HEK293 (cell line): ENCODE results near the gene AIFM1.

Experiments
- CTCF ChIA-PET: fragments of 350-600 bp; formaldehyde crosslinking; extraction: SDS; loops from one replicate; lab custom pipeline; 2021; ENCODE audit warnings: antibody characterized with exemption; lab: Yijun Ruan, JAX
- POLR2A ChIA-PET: fragments of 300-600 bp; formaldehyde crosslinking; extraction: SDS; loops from one replicate; lab custom pipeline; 2020; ENCODE audit warnings: antibody characterized with exemption, inconsistent platforms; lab: Yijun Ruan, JAX
- H3K27ac ChIP-seq: fragments of 200-500 bp; sonication (Bioruptor generic); 2 replicates; pipeline ENCODE4 v1.5.1; 2014; ENCODE audit warnings: low read depth, low read length, control low read depth, inconsistent platforms; ENCODE audit errors: extremely low read depth
- H3K36me3 ChIP-seq, 2 experiments: fragments of 200-500 bp in 1 of 2; sonication (Bioruptor generic) in 1 of 2; 1 replicate in 1 of 2; 2 replicates in 1 of 2; pipeline ENCODE4 v1.5.1; 2014 to 2017; ENCODE audit warnings: inconsistent platforms in 2 of 2, low read length in 2 of 2; ENCODE audit not compliant: control insufficient read depth in 2 of 2, insufficient read depth in 1 of 2
- H3K4me1 ChIP-seq: fragments of 200-500 bp; sonication (Bioruptor generic); 2 replicates; pipeline ENCODE4 v1.5.1; 2014; ENCODE audit warnings: mild to moderate bottlenecking, low read length, inconsistent platforms; ENCODE audit not compliant: control insufficient read depth, insufficient read depth
- H3K4me3 ChIP-seq: 2 replicates; pipeline ENCODE4 v1.5.1; 2011; ENCODE audit warnings: low read depth, mild to moderate bottlenecking, control low read depth, low read length, moderate library complexity
- H3K9me3 ChIP-seq: fragments of 200-500 bp; sonication (Bioruptor generic); 2 replicates; pipeline ENCODE4 v1.5.1; 2014; ENCODE audit warnings: low read depth, low read length, inconsistent platforms; ENCODE audit not compliant: control insufficient read depth, insufficient read depth
- SCRT1 ChIP-seq: fragments of 450-650 bp; formaldehyde crosslinking; IDR thresholded peaks from 2 replicates; pipeline ENCODE4 v1.5.1; 2016; ENCODE audit warnings: missing biosample characterization, missing genetic modification characterization, borderline replicate concordance
- ZNF10 ChIP-seq: fragments of 450-650 bp; formaldehyde crosslinking; IDR thresholded peaks from 2 replicates; pipeline ENCODE4 v1.5.1; 2017; ENCODE audit warnings: missing biosample characterization, missing genetic modification characterization
- ZNF266 ChIP-seq: fragments of 450-650 bp; formaldehyde crosslinking; IDR thresholded peaks from 2 replicates; pipeline ENCODE4 v1.5.1; 2016; ENCODE audit warnings: missing biosample characterization, missing genetic modification characterization, low read depth
- ZNF324 ChIP-seq: fragments of 450-650 bp; formaldehyde crosslinking; IDR thresholded peaks from 2 replicates; pipeline ENCODE4 v1.5.1; 2016; ENCODE audit warnings: missing biosample characterization, missing genetic modification characterization
- ZNF433 ChIP-seq: fragments of 450-650 bp; formaldehyde crosslinking; IDR thresholded peaks from 2 replicates; pipeline ENCODE4 v1.5.1; 2016; ENCODE audit warnings: missing biosample characterization, missing genetic modification characterization, low read depth
- ZNF501 ChIP-seq: fragments of 450-650 bp; formaldehyde crosslinking; IDR thresholded peaks from 2 replicates; pipeline ENCODE4 v1.5.1; 2016; ENCODE audit warnings: missing biosample characterization, missing genetic modification characterization
- ZNF530 ChIP-seq: fragments of 450-650 bp; formaldehyde crosslinking; IDR thresholded peaks from 2 replicates; pipeline ENCODE4 v1.5.1; 2016; ENCODE audit warnings: low read depth, missing biosample characterization, missing genetic modification characterization
- ZNF561 ChIP-seq: fragments of 450-650 bp; IDR thresholded peaks from 2 replicates; pipeline ENCODE4 v1.5.1; 2018; ENCODE audit warnings: missing biosample characterization, missing genetic modification characterization, borderline replicate concordance
- ZNF626 ChIP-seq: fragments of 450-650 bp; sonication (Bioruptor Pico); formaldehyde crosslinking; IDR thresholded peaks from 2 replicates; pipeline ENCODE4 v1.5.1; 2018; ENCODE audit warnings: missing biosample characterization, missing genetic modification characterization, inconsistent platforms
- ZNF76 ChIP-seq: fragments of 450-650 bp; formaldehyde crosslinking; IDR thresholded peaks from 2 replicates; pipeline ENCODE4; 2016; ENCODE audit warnings: low read depth, missing biosample characterization, missing genetic modification characterization, borderline replicate concordance
- ZNF792 ChIP-seq: fragments of 450-650 bp; formaldehyde crosslinking; IDR thresholded peaks from 2 replicates; pipeline ENCODE4 v1.5.1; 2016; ENCODE audit warnings: missing biosample characterization, missing genetic modification characterization
- ZNF843 ChIP-seq: fragments of 450-650 bp; formaldehyde crosslinking; IDR thresholded peaks from 2 replicates; pipeline ENCODE4 v1.5.1; 2016; ENCODE audit warnings: missing biosample characterization, missing genetic modification characterization
- ZSCAN30 ChIP-seq: fragments of 450-650 bp; IDR thresholded peaks from 2 replicates; pipeline ENCODE4 v1.5.1; 2018; ENCODE audit warnings: missing biosample characterization, mild to moderate bottlenecking, missing genetic modification characterization, moderate library complexity
- TF ChIP-seq, protein P1 (sequence below): fragments of 450-650 bp; formaldehyde crosslinking; IDR thresholded peaks from 2 replicates; pipeline ENCODE4 v1.5.1; 2016; ENCODE audit warnings: missing biosample characterization, missing genetic modification characterization
- TF ChIP-seq, protein P2 (sequence below): fragments of 450-650 bp; formaldehyde crosslinking; IDR thresholded peaks from 2 replicates; pipeline ENCODE4 v1.5.1; 2016; ENCODE audit warnings: missing biosample characterization, missing genetic modification characterization
- TF ChIP-seq, protein P3 (sequence below): fragments of 450-650 bp; formaldehyde crosslinking; IDR thresholded peaks from 2 replicates; pipeline ENCODE4 v1.5.1; 2016; ENCODE audit warnings: missing biosample characterization, missing genetic modification characterization
- TF ChIP-seq, protein P4 (sequence below): fragments of 450-650 bp; formaldehyde crosslinking; IDR thresholded peaks from 2 replicates; pipeline ENCODE4 v1.5.1; 2016; ENCODE audit warnings: missing biosample characterization, missing genetic modification characterization
- TF ChIP-seq, protein P5 (sequence below): fragments of 450-650 bp; formaldehyde crosslinking; IDR thresholded peaks from 2 replicates; pipeline ENCODE4 v1.5.1; 2016; ENCODE audit warnings: missing biosample characterization, missing genetic modification characterization
- TF ChIP-seq, protein P6 (sequence below): fragments of 450-650 bp; formaldehyde crosslinking; IDR thresholded peaks from 2 replicates; pipeline ENCODE4 v1.5.1; 2016; ENCODE audit warnings: missing biosample characterization, missing genetic modification characterization, borderline replicate concordance

The AIFM1 gene

DNA sequence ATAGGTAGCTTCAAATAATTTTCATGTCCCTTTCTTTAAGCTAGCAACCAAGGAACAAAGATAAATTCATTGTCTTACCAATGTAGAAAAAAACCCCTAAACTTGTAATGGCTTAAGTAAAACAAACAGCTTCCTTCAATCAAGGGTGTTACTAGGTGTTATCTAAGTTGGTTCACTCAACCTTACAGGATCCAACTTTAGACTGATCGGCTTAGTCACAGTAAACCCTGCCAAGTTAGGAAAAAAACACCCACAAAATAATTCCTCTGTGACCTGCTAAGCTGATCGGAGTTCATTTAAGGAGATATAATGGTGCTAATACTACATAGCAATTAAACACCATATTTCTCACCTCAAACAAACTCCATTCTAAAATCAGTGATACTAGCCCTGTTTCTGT is 10.1 kb downstream of the AIFM1 start:
- ChIA-PET POLR2A (no interaction called here), CTCF (interaction anchor here (0.5 to 1.4 kb wide), 3 partner anchors 38 to 1521 kb away, joined by 3 to 5 read pairs (median 3); no protein-coding TSS in a partner anchor)
- Histone ChIP-seq H3K9me3 (no peaks in the 10 kb centered on the region), H3K4me1 (no peaks in the 10 kb centered on the region), H3K36me3 (peaks cover 0 to 16% of the 10 kb centered on the region in 2 experiments; a peak in 2 of 3 replicates), H3K4me3 (no peak overlapping the region), H3K27ac (no peak overlapping the region)
- no peak for TF ChIP-seq ZNF626 (tag by site-specific recombination)
- no peak for TF ChIP-seq ZNF792 (tag by site-specific recombination)
- TF ChIP-seq, protein P1, sequence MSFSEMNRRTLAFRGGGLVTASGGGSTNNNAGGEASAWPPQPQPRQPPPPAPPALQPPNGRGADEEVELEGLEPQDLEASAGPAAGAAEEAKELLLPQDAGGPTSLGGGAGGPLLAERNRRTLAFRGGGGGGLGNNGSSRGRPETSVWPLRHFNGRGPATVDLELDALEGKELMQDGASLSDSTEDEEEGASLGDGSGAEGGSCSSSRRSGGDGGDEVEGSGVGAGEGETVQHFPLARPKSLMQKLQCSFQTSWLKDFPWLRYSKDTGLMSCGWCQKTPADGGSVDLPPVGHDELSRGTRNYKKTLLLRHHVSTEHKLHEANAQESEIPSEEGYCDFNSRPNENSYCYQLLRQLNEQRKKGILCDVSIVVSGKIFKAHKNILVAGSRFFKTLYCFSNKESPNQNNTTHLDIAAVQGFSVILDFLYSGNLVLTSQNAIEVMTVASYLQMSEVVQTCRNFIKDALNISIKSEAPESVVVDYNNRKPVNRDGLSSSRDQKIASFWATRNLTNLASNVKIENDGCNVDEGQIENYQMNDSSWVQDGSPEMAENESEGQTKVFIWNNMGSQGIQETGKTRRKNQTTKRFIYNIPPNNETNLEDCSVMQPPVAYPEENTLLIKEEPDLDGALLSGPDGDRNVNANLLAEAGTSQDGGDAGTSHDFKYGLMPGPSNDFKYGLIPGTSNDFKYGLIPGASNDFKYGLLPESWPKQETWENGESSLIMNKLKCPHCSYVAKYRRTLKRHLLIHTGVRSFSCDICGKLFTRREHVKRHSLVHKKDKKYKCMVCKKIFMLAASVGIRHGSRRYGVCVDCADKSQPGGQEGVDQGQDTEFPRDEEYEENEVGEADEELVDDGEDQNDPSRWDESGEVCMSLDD (tag by site-specific recombination), result no peak
- TF ChIP-seq, protein P2, sequence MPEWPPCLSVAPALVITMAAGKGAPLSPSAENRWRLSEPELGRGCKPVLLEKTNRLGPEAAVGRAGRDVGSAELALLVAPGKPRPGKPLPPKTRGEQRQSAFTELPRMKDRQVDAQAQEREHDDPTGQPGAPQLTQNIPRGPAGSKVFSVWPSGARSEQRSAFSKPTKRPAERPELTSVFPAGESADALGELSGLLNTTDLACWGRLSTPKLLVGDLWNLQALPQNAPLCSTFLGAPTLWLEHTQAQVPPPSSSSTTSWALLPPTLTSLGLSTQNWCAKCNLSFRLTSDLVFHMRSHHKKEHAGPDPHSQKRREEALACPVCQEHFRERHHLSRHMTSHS (tag by site-specific recombination), result no peak
- no peak for TF ChIP-seq ZNF324 (tag by site-specific recombination)
- no peak for TF ChIP-seq ZNF530 (tag by site-specific recombination)
- no peak for TF ChIP-seq ZNF10 (tag by site-specific recombination)
- no peak for TF ChIP-seq SCRT1 (tag by site-specific recombination)
- no peak for TF ChIP-seq ZNF433 (tag by site-specific recombination)
- TF ChIP-seq, protein P3, sequence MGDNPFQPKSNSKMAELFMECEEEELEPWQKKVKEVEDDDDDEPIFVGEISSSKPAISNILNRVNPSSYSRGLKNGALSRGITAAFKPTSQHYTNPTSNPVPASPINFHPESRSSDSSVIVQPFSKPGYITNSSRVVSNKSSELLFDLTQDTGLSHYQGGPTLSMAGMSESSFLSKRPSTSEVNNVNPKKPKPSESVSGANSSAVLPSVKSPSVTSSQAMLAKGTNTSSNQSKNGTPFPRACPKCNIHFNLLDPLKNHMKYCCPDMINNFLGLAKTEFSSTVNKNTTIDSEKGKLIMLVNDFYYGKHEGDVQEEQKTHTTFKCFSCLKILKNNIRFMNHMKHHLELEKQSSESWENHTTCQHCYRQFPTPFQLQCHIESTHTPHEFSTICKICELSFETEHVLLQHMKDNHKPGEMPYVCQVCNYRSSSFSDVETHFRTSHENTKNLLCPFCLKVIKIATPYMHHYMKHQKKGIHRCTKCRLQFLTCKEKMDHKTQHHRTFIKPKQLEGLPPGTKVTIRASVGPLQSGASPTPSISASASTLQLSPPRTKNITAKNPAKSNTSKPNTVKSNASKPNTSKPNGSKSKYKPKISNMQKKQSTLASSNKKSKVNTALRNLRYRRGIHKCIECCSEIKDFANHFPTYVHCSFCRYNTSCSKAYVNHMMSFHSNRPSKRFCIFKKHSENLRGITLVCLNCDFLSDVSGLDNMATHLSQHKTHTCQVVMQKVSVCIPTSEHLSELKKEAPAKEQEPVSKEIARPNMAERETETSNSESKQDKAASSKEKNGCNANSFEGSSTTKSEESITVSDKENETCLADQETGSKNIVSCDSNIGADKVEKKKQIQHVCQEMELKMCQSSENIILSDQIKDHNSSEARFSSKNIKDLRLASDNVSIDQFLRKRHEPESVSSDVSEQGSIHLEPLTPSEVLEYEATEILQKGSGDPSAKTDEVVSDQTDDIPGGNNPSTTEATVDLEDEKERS, result no peak
- TF ChIP-seq ZSCAN30 (tag by site-specific recombination), result no peak
- no peak for TF ChIP-seq ZNF76 (tag by site-specific recombination)
- TF ChIP-seq, protein P4, sequence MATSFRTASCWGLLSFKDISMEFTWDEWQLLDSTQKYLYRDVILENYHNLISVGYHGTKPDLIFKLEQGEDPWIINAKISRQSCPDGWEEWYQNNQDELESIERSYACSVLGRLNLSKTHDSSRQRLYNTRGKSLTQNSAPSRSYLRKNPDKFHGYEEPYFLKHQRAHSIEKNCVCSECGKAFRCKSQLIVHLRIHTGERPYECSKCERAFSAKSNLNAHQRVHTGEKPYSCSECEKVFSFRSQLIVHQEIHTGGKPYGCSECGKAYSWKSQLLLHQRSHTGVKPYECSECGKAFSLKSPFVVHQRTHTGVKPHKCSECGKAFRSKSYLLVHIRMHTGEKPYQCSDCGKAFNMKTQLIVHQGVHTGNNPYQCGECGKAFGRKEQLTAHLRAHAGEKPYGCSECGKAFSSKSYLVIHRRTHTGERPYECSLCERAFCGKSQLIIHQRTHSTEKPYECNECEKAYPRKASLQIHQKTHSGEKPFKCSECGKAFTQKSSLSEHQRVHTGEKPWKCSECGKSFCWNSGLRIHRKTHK, result no peak
- TF ChIP-seq ZNF561 (tag by site-specific recombination), result no peak
- TF ChIP-seq, protein P5, sequence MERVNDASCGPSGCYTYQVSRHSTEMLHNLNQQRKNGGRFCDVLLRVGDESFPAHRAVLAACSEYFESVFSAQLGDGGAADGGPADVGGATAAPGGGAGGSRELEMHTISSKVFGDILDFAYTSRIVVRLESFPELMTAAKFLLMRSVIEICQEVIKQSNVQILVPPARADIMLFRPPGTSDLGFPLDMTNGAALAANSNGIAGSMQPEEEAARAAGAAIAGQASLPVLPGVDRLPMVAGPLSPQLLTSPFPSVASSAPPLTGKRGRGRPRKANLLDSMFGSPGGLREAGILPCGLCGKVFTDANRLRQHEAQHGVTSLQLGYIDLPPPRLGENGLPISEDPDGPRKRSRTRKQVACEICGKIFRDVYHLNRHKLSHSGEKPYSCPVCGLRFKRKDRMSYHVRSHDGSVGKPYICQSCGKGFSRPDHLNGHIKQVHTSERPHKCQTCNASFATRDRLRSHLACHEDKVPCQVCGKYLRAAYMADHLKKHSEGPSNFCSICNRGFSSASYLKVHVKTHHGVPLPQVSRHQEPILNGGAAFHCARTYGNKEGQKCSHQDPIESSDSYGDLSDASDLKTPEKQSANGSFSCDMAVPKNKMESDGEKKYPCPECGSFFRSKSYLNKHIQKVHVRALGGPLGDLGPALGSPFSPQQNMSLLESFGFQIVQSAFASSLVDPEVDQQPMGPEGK, result no peak
- TF ChIP-seq, protein P6, sequence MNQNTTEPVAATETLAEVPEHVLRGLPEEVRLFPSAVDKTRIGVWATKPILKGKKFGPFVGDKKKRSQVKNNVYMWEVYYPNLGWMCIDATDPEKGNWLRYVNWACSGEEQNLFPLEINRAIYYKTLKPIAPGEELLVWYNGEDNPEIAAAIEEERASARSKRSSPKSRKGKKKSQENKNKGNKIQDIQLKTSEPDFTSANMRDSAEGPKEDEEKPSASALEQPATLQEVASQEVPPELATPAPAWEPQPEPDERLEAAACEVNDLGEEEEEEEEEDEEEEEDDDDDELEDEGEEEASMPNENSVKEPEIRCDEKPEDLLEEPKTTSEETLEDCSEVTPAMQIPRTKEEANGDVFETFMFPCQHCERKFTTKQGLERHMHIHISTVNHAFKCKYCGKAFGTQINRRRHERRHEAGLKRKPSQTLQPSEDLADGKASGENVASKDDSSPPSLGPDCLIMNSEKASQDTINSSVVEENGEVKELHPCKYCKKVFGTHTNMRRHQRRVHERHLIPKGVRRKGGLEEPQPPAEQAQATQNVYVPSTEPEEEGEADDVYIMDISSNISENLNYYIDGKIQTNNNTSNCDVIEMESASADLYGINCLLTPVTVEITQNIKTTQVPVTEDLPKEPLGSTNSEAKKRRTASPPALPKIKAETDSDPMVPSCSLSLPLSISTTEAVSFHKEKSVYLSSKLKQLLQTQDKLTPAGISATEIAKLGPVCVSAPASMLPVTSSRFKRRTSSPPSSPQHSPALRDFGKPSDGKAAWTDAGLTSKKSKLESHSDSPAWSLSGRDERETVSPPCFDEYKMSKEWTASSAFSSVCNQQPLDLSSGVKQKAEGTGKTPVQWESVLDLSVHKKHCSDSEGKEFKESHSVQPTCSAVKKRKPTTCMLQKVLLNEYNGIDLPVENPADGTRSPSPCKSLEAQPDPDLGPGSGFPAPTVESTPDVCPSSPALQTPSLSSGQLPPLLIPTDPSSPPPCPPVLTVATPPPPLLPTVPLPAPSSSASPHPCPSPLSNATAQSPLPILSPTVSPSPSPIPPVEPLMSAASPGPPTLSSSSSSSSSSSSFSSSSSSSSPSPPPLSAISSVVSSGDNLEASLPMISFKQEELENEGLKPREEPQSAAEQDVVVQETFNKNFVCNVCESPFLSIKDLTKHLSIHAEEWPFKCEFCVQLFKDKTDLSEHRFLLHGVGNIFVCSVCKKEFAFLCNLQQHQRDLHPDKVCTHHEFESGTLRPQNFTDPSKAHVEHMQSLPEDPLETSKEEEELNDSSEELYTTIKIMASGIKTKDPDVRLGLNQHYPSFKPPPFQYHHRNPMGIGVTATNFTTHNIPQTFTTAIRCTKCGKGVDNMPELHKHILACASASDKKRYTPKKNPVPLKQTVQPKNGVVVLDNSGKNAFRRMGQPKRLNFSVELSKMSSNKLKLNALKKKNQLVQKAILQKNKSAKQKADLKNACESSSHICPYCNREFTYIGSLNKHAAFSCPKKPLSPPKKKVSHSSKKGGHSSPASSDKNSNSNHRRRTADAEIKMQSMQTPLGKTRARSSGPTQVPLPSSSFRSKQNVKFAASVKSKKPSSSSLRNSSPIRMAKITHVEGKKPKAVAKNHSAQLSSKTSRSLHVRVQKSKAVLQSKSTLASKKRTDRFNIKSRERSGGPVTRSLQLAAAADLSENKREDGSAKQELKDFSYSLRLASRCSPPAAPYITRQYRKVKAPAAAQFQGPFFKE (tag by site-specific recombination), result no peak
- no peak for TF ChIP-seq ZNF501 (tag by site-specific recombination)
- TF ChIP-seq ZNF266, result no peak
- no peak for TF ChIP-seq ZNF843
